HG03432 (cell line): Measurements from ENCODE around the gene DHX36.

ENCODE experiments used
- ATAC-seq: cut with Tn5 transposase; IDR thresholded peaks from one replicate; pipeline ENCODE4 v1.9.1; 2021; ENCODE audit warnings: mild to moderate bottlenecking, moderate library complexity; ENCODE audit not compliant: unreplicated experiment

DHX36 gene, protein sequence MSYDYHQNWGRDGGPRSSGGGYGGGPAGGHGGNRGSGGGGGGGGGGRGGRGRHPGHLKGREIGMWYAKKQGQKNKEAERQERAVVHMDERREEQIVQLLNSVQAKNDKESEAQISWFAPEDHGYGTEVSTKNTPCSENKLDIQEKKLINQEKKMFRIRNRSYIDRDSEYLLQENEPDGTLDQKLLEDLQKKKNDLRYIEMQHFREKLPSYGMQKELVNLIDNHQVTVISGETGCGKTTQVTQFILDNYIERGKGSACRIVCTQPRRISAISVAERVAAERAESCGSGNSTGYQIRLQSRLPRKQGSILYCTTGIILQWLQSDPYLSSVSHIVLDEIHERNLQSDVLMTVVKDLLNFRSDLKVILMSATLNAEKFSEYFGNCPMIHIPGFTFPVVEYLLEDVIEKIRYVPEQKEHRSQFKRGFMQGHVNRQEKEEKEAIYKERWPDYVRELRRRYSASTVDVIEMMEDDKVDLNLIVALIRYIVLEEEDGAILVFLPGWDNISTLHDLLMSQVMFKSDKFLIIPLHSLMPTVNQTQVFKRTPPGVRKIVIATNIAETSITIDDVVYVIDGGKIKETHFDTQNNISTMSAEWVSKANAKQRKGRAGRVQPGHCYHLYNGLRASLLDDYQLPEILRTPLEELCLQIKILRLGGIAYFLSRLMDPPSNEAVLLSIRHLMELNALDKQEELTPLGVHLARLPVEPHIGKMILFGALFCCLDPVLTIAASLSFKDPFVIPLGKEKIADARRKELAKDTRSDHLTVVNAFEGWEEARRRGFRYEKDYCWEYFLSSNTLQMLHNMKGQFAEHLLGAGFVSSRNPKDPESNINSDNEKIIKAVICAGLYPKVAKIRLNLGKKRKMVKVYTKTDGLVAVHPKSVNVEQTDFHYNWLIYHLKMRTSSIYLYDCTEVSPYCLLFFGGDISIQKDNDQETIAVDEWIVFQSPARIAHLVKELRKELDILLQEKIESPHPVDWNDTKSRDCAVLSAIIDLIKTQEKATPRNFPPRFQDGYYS

DNA sequence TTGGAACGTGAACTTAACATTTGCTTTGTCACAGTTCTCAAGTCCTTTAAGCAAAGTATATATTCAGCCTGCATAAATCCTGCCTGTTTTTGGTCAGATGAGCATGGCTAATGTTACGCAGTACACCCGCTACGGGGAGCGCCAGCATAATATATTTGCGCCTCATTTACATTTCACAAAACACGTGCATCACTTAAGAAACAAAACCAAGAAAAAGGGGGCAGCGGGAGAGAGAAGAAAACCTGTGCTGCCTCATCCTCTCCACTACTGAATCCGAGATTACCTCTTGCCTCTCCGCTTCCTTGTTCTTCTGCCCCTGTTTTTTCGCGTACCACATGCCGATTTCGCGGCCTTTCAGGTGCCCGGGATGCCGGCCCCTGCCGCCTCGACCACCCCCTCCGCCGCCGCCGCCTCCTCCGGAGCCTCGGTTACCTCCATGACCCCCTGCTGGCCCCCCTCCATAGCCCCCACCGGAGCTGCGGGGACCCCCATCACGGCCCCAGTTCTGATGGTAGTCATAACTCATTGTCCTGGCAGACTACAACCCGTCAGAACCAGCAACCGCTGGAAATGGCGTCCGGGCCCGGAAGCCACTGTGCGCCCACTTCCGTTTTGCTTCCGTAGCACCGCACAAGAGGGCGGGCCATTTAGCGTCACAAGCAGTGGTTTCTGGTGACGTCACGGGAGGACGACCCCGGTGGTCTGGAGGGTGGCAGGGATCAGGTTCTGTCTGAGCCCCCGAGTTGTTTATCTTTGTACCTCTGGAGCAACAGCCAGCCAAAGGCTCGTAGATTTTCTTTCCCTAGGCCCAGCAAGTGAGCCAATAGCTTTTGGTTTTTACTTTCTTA, at the start of gene DHX36:
Gene DHX36 (minus strand): TSS at position 597 of the 848 bp plus-strand sequence. CDS start 71 bp downstream, at position 526.
- ATAC-seq = peak; percentile 96

DNA sequence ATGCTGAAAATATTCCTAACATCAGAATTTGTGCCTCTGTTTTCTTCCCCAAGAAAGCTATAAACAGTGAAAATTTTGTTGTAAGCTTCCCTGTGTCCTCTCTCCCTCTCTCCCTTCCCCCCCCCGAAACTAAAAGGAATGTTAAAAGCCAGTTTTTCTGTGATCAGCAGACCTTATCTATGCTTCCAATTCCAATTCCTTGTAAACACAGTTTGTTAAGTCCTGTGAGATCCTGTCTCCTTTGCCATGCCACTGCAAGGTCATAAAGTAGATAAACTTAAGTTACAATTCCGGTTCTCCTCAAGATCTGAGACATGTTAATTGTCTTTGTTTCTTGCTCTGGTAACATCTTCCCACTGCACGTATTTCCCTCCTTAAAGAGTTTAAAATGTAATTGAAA, 42.9 kb upstream of the DHX36 start:
- no peak for ATAC-seq

DNA sequence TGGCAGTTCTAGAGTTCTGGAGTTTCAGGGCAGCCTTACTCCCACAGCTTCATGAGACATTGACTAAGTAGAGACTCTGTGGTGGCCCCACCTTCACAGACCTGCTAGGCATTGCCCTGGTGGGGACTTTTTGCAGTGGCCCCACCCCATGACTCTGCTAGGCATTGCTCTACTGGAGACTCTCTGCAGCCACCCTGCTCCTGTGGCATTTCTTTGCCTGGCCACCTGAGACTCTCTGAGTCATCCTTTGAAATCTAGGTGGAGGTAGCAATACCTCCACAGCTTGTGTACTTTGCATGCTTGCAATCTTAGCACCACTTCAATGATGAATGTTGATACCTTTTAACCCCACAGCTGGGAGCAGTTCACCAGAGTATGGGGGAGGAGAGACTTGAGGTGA, 40.6 kb upstream of the DHX36 start:
- no peak for ATAC-seq

DNA sequence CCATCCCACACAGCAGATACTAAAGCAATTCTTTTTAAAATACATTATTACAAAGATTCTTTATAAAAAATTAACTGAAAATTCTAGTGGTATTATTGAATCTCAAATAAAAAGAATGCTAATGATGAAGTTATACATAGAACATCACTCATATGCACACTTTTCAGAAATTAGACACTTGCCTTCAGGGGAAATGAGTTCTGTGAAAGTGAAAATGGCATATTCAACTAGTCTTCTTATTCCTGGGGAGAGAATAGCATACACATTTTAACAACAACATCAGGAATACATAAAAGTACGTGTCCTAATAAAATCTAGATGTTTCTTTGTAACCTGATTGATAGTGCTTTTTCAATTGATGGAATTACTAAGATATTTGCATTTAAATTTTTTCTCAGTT, 36.8 kb upstream of the DHX36 start:
- ATAC-seq = no peak

DNA sequence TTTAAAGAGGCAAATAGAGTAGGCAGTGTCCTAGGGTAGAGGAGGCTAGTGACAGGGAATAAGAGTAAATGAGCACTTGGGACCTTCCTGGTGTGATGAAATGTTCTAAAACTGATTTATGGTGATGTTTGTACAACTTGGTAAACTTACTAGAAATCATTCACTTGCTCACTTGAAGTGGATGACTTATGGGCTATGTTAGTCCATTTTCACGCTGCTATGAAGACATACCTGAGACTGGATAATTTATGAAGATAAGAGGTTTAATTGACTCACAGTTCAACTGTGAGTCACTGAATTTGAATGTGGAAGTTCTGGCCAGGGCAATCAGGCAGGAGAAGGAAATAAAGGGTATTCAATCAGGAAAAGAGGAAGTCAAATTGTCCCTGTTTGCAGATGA, 31.7 kb upstream of the DHX36 start:
- ATAC-seq = no peak

DNA sequence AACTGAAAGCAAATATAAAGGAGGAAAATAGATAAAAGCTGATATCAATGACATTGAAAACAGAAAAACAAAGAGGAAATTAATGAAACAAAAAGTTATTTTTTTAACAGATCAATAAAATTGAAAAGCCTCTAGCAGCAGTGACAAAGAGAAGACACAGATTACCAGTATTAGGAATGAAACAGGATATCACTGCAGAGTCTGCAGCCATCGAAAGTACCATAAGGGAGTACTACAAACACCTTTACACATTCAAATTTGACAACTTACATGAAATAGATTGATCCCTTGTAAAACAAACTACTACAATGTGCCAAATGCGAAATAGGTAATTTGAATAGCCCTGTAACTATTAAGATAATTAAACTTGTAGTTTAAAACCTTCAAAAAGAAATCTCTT, 24.9 kb upstream of the DHX36 start:
- no peak for ATAC-seq

DNA sequence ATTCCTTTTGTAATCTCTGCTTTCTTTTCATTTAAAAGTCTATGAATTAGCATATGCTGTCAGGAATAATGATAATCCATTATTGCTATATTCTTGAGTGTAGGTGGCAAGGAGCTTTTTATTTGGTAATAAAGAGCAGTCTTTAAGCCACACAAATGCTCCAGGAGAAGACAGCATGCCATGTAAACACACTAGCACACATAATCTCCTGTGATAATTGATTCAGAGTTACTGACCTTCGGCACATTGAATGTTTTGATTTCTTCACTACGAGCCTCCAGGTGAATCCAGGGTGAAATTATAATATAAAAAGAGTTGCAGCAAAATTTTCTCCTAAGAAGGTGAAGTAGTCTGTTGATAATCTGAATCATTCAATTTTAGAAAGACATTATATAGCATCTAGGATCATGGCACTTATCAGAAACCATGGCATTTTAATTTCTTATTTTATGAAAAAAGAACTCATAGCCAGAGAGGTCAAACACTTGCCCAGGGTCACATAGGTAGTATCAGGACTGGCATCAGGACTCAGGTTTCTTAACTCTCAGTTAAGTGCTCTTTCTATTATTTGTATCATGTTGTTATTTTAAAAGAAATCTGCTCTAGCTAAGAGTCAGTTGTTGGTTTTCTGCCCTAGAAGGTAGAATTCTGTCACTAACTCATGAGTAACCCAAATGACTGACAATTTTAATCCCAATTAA, 21.3 kb upstream of the DHX36 start:
- ATAC-seq = no peak

DNA sequence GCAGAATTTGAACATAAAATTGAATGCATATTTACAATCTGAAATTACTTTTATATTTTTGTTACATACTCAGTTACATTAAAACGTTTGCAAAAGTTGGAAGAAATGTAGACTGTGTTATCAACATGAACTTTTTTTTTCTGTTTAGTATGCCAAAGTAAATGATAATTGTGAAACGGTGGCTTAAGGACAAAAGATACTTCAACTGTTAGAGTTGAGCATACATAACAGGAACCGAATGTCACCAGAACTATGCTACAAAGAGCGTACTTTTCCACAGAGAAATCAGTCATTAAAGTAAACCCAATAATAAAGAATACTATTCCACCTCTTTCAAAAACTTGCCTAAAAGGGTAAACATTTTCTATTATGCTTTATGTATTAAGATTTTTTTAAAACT, 14.3 kb upstream of the DHX36 start:
- no peak for ATAC-seq

DNA sequence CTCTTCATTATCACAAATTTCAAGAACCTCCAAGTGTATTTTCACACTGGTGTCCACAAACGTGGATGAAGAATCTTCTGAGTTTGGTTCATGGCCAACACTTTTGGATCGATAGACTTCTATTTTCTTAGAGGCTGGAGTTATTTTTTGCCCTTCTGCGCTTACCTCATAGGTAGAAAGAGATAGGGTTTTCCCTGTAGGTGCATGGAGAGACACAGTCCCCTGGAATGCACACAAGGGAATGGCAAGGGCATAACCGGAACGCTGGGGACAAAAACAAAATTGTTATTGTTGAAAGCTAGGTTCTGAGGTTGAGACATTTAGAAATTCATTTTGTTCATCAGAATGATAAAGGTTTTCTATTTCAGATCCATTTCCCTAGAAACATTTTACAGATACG, 13.7 kb upstream of the DHX36 start:
- ATAC-seq = no peak

DNA sequence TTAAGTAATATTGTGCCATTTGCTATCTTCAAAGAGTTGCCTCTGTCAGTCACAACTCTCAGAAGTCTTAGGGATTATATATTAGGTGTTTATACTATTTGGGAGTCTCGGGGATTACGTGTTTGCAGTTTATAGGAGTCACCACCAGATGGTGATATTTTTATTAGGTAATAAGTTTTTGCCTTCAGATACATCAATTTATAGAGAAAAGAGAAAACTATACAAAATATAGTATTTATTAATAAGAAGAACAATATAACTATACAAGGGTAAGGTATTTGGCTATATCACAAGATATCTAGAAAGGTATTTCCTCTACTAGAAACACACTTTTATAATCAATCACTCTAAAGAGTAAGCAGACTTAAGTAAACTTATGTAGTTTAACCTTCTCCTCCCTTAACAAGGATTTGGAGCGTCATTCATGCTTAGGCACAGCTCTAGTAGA, 10.7 kb upstream of the DHX36 start:
- peak; percentile 67 for ATAC-seq

DNA sequence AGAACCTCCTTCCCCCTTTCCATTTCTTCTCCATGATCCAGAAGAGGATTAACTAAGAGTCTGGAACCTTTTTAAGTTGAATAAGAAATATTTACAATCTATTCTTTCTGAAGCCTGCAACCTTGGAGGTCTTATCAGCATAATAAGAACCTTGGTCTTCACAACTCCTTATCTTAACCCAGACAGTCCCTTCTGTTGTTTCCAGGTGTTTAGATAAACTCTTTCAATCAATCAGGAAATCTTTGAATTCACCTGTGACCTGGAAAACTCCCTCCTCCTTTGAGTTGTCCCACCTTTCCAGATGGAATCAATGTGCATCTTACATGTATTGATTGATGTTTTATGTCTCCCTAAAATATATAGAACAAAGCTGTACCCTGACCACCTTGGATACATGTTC, 3.6 kb upstream of the DHX36 start:
- no peak for ATAC-seq

DNA sequence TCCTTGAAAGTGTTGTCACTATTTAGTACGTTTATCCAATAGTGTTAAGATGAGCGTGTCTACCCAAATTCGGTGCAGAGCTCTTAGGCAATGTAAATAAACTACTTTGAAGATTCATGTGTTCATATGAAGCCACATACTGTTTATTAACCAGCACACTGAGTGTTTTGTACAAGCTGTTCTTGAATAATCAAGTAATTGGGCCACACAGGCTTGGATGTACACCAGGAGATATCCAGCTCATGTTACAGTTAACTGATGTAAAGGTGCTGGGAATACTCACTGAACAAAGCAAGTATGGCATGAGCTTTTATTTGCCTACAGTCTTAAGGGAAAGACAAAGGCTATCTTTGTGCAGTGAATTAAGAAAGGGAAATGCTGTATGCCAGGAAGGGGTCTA, 632 bp upstream of the DHX36 start:
- no peak for ATAC-seq

DNA sequence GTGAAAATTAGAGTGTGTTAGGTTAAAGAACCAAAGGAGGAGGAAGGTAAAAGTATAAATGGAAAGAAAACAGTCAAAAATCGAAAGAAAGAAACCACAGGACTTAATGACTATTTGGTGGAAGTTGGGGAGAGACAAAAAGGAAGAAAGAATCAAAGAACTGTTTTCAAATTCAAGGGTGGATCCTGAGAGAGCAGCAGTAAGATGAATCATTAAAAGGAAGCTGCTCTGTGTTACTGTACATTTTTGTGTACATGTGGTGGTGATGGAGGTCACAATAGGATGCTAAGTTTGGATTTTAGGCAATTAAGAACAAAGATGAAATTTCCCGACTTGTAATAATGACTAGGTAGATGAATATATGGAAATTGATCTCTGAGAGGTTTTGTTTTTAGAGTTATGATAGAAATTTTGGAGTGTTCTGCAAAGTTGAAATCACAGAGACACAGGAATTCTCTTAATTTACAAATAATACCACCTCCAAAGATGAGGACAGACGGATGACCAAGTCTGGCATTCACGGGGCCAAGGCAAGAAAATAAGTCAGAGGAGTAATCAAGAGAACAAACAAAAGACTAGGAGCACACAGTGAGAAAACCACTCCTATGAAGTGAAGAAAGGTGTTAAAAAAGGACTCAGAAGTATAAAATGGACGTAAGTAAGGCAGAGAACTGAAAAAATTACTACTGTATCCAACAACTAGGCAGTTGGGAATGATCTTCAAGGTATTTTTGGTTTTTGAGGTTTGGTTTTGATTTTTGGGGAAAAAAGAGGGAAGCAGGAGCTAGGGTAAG, 7.1 kb downstream of the DHX36 start:
- no peak for ATAC-seq

DNA sequence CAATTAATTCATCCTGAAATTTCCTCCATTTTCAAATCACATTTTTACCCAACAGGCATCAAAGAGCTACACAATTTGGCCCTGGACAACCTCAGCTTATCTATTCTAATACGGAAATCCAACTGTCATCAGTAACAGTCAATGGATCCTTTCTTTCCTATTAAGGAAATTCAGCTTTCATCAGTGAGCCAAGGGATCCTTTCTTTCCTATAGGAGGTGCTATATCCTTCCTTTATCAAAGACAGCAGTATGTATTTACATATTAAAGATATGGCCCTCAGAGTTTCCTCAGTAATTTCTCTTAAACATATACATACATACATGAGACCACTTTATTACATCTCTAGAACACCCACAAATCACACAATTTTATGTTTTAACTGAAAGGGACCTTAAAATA, 10.1 kb downstream of the DHX36 start:
- ATAC-seq = no peak

DNA sequence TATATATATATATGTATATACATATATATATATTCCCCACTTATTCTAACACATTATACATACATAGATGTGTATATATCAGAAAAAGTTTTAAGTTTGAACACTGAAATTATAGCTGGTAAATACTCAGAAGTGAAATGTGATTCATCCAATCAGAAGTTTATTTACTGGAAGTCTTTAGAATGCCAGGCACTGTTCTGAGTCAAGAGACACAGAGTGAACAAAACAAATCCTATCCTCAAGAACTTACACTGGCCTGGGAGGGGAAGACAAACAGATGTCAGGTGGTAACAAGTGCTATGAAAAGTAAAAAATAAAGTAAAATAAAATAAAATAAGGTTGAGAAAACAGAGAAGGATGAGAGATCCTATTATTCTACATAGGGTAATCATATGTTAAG, 13.4 kb downstream of the DHX36 start:
- ATAC-seq = no peak

DNA sequence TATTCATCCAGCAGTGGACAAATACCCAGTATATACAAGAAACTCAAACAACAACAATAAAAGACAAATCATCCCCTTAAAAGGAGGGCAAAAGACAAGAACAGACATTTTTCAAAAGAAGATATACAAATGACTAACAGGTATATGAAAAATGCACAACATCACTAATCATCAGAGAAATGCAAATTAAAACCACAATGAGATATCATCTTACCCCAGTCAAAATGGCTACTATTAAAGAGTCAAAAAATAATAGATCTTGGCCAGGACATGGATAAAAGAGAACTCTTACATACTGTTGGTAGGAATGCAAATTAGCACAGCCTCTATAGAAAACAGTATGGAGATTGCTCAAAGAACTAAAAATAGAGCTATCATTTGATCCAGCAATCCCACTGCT, 16.9 kb downstream of the DHX36 start:
- ATAC-seq = no peak

DNA sequence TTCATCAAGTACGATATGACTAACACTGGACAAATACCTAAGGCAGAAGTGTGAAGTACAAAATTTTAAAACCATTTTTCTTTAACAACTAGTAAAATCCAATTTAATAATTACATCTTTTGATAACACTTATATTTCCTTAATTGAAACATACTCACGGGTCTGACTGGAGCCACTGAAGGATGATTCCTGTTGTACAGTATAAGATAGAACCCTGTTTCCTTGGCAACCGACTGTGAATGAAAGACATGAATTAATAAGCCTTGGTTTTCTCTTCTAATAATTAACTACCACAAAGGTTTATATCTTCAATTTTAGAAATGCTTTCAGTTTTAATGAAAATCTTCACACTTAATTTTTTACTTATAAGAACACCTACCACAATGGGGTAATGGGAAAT, 19.4 kb downstream of the DHX36 start:
- ATAC-seq = no peak

DNA sequence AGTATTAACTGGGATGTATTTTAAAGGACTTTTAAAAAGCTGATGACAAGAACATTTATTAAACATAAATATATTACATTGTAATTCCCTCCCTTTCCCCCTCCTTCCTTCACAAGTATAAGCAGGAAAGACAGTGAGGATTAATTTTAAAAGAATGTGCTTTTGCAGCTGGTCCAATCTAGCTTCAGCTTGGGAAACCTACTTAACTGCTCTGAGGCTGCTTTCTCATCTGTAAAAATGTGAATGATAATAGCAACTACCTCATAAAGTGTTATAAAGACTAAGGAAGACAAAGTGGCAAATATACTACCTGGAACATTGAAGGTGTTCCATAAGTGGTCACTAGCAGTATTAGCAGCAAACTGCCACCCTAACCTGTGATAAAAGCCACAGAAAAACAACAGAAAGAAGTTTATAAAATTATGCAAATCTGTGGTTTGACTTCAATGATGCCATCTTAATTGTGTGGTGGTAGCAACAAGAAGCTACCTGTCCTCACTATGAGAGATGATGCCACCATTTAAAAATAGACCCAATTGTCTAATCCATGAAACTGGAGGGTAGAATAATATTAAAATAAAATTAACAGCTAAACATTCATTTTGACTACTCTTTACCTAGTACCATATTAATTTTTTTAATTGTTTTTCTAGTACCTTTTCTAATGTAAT, 20.0 kb downstream of the DHX36 start:
- ATAC-seq = peak; percentile 42

DNA sequence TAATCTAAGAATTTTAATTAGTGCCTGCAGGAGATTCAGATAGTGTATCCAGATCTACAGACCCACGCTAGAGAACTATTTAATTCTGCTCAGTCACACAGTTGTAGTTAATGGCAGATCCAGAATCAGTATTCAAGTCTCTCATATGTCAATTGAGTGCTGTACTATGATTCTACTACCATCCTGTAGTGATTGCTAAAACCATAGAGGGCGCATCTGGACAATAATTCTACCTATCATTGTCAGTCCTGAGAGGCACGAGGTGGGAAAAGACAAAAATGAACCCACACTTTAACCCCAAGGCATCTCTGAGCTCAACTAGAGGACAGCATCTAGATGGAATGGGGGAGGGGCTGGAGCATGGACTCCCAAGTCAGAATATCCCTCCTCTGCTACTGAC, 22.7 kb downstream of the DHX36 start:
- ATAC-seq = no peak
